AG08395 (cell line): Measurements from ENCODE around the gene LSM14B.

Source experiments
- DNase-seq: peaks from one replicate; pipeline ENCODE4 v3.0.0; 2012; ENCODE audit warnings: mixed read lengths, low spot score

LSM14B gene

DNA sequence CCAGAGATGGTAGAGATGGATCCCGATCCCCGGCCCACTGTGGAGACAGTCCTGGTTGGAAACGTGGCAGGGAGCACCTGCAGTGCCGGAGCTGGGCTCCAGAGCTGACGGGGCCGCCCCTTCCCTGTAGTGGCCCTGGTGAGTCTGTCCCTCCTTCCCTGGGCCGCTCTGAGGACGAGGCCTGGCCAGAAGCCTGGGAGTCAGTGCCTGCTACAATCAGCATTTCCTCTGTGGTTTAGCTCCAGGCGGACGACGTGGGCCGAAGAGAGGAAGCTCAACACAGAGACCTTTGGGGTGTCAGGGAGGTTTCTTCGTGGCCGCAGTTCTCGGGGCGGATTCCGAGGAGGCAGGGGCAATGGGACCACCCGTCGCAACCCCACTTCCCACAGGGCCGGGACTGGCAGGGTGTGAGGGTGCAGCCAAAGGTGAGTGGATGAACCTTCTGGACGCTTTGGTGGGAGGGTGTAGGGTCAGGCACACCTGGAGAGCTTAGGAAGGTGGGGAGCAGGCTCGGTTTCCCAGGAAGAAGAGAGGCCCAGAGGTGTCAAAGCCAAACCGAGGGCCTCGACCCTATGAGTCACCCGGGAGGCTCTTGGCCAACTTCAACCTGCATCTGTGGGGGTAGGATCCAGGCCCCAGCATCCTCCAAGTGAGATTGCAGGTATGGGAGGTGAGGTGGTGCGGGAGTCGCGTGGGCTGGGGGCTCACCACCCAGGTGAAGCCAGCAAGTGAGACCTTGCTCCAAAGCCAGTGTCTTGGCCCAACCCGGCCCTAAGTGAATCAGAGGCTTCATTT lies 11.0 kb downstream of the LSM14B start:
- DNase-seq, result no peak

DNA sequence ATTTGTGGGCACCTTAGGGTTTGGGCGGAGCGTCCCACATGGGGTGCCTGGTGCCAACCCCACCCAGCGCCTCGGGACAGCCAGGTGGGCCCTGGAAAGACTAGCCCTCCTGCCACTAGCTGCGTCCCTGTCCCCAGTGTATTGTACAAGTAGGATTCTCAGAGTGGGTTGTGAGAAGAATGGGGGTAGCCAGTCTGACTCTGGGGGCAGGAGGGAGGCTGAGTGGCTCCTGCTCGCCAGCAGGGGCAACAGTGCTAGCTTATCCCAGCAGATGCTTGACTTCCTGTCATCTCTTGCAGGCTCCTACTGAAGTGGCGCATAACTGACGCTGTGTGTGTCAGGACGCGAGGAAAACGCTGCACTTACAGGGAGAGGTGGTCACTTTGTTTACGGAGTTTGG lies 11.6 kb downstream of the LSM14B start:
- no peak for DNase-seq

DNA sequence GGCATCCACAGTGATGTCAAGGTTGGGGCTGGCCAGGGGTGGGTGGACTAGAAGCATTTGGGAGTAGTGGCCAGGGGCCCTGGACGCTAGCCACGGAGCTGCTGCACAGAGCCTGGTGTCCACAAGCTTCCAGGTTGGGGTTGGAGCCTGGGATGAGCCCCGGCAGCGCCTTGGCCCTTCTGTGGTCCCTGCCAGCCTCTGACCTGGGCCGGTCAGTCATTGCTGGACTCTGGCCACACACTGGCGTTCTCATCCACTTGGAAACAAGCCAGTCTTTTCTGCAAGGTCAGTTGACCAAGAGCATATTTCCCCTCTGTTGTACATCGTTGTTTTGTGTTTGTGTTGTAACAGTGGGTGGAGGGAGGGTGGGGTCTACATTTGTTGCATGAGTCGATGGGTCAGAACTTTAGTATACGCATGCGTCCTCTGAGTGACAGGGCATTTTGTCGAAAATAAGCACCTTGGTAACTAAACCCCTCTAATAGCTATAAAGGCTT lies 12.5 kb downstream of the LSM14B start:
- DNase-seq, result peak; percentile 23

DNA sequence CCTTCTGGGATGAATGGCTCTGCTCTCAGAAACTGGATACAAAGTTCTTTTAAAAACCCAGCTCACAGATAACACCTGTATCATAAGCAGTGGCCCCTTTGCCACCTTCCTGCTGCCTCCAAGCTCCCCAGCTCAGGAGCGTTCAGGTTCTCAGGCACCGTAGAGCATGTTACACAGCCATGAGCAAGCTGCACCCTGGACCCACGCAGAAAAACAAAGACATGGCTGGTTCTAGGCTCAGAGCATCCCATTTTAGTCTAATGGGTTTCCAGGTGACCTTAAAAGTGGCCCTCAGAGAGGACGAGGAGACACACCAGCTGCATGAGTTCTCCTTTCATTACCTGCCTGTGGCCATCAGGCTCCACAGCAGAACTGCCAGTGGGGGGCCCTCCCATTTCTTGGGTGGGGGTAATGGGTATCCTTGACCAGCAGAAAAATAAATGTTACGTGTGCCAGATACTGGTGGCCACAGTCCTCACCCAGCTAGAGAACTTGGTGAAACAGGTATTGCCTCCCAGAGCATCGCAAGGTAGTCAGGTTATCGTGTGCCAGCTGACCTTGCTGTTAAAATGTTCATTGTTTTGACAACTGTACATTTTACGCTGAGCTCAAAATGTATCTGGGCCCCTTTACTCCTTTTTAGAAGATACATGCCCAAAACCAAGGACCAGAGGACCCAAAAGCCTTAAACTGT lies 13.4 kb downstream of the LSM14B start:
- DNase-seq, result no peak

DNA sequence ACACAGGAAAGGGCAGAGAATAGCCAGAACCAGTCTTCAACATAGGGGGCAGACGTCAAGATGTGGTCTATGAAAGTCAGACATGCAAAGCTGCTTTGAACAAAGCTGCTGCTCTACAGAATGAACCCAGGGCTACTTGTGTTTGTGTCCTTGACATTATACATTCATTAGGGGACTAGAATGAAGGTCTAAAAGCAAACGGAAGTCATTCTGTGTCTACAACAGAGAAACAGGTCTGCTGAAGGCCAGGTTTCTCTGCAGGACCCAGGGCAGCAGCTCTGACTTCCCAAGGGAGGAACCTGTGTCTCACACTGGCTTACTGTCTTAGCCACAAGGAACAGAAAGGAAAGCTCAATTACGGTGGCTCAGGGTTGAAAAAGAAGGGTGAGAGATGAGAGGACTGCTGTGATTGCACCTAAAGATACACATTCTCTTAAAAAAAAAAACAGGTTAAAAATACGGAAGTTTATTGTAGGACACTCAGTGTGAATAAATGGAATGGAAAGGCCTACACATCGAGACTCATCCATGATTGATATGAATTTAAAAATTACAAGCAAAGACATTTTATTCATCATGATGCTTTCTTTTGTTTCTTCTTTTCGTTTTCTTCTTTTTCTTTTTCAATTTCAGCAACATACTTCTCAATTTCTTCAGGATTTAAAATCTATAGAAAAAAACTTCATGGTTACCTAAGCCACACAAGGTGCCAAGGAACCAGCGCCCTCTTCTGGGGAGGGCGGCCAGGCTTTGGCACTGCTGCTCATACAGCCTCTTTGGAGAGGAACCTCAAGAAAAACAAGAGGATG lies 14.2 kb downstream of the LSM14B start:
- DNase-seq, result peak; percentile 70

DNA sequence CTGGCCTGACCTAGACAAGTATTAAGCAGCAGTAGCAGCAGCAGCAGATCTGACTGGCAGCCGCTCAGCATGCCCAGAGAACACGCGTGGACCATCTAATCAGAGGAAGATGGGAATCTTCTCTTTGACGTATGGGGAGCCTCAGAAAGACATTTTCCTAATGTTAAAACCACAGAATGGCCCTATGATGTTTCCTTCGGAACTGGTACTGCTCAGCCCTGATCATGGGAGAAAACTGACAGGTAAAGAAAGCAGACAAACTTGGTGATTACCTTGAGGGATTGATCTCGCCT lies 14.8 kb downstream of the LSM14B start:
- DNase-seq, result no peak

DNA sequence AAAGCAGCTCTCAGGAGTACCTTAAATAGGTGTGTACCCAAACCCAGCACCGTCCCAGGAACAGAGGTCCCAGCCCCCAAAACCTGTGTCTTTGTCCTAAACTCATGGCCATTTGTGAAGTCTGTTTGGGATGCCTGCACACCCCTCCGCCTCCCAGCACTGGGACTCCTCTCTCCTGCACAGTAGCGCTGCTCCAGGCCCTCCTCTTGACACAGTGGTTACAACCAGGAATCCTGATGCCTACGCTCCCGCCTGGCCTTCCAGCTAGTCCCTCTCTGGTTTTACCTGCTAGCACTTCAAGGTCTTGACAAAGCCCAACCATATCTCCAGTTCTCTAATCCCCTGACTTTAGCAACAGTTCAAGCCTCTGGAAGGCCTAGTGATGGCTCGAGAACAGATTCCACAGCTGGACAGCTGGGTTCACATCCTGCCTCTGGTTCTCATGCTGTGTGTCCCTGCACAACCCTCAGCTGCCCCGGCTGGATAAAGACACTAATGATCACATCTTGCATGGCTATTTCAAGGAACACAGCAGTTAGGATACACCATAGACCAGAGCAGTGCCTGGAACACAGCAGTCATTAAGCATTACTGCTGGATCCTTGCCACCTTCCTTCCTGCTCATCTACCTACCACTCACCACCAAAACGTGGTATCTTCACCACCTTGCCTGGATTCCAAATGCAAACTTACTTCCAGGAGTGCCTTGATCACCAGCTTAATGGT lies 15.4 kb downstream of the LSM14B start:
- no peak for DNase-seq

DNA sequence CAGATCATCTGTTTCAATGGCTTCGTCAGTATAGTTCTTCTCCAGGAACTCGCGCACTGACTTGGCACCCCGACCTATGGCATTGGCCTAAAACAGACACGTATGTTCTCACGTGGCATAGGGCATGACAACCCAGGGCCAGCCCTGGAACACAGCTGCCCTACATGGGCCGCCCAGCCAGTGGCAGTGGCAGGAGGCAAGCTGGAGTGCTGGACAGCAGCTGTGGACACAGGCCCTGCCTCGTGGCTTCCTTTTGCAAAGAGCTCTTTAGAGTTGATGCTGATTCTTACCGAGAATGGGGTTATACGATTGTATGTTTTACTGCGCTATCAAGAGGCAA lies 15.9 kb downstream of the LSM14B start:
- DNase-seq, result no peak

DNA sequence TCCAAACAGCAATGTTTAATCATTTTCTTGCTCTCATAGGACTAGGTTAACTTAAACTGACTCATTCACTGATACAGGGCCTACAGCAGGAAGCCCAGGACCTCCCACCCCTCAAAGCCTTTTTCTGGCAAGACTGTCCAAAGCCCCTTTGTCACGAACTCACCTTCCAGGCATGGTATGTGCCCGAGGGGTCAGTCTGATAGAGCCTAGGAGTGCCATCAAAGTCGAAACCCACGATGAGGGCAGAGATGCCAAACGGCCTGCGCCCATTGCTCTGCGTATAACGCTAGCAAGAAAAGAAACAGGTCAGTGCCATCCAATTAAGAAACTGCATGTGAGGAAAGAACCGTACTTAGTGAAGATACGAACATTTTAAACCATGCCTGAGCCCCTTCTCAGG lies 16.6 kb downstream of the LSM14B start:
- DNase-seq, result no peak

DNA sequence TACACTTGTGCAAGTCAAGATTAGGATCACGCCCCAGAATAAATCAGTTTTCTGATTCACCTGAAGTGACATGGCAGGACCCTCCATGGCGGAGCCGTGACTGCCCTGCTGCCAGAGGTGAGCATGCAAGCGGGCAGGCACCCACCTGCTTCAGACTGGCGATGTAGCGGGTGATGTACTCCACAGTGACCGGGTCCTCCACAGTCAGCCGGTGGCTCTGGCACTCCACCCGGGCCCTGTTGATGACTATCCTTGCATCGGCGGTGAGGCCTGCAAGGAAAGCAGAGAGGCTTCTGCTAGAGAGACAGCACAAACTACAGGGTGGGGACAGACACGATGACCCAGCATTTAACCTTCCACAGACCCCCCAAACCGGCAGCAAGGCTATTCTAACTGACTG lies 17.4 kb downstream of the LSM14B start:
- no peak for DNase-seq

DNA sequence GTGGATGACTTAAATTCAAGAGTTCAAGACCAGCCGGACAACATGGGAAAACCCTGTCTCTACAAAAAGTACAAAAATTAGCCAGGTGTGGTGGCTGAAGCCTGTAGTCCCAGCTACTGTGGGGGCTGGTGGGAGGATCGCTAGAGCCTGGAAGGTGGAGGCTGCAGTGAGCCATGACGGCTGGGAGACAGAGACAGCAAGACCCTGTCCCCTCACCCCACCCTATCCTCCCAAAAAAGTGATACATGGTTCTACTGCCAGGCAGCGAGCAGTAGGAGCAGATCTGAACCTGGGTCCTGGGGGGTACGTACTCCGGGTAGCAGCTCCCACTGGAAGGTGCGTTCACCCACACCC lies 18.7 kb downstream of the LSM14B start:
- DNase-seq, result no peak

DNA sequence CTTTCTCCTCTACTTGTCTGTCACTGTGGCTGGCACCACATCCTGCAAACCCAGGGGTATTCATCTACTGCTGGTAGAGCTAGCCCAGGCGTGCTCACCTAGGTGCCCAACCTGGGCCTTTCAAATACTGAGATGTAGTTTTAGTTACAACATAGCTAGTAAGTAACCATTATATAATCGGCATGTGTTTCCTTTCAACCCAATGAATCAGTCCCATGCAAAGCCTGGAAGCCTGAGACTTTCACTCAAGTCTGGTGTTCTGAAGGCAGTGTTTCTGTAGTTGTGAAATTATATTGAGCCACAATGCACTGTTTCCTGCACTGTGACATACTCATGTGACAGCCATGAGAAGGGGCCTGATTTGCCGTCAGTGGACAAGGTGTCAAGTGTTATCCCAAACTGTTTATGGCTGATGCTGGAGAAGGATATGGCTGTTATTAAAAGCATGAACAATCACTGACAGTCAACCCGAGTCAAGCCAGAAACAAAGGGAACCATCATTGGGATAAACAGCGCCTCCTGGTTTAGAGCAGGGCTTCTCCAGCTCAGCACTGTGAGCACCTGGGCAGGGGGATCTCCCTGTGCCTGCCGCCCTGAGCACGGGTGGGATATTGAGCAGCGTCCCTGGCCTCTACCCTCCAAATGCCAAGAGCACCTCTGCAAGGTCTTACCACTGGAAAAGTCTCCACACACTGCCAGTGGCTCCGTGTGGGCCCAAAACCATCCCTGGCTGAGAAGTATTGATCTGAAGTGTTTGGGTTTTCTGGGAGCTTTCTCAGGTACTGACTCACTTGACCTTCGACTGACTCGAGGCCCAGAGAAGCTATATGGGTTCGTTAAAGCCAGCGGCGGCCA lies 19.3 kb downstream of the LSM14B start:
- peak; percentile 37 for DNase-seq

DNA sequence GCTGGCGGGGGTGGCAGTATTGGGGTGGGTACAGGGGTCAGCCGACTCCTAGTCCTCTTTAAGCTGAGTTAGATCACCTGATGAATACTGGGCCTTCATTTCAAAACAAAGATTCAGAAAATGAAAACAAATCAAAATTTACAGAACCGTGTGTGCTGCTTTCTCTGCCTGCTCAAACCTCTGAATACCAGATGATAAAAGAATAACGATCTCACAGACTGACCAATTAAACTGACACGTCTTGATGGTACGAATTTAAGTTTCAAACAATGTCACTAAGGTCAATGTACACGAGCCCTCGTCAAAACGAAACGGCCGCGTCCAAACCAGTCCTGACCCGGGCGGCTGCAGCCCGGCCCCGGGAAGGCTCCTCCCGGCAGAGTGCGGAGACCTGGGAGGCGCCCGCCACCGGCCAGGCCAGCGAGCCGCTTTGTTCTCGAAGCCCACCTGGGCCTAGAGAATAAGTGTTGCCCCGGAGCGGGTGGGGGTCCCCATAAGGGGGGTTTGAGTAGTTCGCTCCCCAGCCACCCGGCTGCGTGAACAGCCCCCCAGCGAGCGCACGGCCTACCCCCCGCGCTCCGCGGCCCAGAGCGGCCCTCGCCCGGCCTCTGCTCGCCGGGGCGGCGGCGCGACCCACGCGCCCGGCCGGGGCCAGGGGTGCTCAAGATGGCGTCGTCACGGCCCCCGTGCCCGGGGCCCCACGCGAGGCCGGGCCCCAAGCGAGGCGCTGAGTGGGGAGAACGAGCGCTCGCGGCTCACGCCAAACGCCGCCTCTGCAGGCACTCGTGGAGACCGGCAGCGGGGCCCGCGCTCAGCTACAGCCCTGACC lies 20.2 kb downstream of the LSM14B start:
- DNase-seq, result no peak

DNA sequence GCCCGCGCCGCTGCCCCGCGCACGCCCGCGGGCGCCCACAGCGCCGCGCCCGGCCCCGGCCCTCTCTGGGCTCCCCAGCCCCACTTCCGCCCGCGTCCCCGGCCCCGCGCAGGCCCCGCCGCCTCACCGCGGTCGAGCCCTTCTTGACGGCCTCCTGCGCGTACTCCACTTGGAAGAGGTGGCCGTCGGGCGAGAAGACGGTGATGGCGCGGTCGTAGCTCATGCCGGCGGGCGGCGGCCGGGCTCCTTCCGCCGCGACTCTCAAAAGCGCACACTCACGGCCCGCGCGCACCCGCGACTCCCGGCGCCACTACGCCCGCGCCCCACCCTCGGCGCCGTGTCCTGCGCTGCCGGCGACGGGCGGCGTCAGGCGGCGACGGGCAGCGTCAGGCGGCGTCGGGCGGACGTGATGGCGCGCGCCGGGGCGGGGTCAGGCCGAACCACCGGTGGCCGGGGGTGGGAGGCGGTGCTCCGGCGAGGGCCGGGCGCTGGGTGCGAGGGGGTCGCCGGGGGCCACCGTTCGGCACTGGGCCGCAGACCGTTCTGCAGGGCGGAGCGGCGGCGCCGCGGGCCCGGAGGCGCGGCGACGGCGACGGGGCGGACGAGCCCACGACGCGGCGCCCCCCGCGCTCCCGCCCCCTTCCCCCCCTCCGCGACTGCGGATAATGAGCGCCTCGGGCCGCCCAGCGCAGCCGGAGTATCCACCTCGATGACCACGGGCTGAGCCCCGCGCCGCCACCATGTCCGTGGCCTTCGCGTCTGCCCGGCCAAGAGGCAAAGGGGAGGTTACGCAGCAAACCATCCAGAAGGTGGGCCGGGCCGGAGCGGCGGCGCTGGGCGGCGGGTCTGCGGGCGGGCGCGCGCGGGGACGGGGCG lies 21.0 kb downstream of the LSM14B start, which contains the start of the genes PSMA7 and SS18L1:
Gene PSMA7 (minus strand): TSS at position 314 of the 876 bp plus-strand sequence. CDS start 91 bp downstream, at position 223.
Gene SS18L1 (plus strand): TSS at position 689 of the 876 bp plus-strand sequence. CDS start 52 bp downstream, at position 741.
- DNase-seq, result peak; percentile 92

DNA sequence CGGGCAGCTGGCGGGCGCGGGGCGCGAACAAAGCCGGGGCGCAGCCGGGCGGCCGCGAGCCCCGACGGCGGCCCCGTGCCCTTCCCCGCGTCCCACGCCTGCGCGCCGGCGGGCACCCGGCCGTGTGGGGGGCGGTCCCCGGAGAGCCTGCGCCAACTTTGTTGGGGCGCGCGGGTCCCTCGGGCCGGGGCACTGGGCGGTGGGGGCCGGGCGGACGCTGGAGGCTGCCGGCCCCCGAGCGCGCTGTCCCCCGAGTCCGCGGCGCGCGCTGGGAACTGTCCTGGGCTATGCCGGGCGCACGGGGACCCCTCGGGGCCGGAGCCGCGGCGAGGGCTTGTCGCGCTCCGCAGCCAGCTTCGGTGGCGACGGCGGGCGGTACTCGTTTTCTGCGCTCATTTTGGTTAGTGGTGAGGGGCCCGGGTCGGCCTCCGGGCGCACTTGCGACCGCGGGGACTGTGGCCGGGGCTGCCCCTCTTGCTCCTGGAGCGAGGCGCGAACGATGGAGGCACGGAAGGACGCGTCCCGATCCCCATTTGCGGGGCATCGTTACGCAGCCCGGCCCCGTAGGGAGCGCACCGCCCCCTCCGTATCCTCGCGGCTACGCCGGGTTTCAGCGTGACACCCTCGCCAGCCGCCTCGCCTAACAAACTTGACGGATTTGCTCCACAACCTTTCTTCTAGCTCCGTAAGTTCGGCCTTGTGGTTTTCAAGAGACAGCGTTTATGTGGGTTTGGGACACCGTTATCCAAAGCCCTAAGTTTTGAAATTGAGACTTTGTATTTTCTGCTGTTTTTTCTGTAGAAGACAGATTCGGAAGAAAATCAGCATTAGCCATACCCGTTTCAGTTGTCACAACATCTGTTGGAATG lies 21.9 kb downstream of the LSM14B start:
- peak; percentile 80 for DNase-seq

DNA sequence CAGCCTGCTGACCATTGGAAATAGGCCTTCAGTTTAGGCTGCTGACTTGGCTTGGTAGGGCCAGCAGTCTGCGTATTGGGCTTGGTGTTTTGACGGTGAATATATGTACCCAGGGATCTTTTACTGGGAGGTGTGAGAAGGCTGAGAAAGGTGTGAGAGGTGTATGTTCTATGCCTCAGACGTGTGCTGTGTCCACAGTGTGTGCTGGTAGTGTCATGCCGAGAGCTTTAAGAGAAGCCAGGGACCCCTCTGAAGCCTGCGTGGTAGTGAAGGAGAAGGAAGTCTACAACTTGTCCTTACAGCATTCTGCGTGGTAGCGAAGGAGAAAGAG lies 23.4 kb downstream of the LSM14B start:
- no peak for DNase-seq

DNA sequence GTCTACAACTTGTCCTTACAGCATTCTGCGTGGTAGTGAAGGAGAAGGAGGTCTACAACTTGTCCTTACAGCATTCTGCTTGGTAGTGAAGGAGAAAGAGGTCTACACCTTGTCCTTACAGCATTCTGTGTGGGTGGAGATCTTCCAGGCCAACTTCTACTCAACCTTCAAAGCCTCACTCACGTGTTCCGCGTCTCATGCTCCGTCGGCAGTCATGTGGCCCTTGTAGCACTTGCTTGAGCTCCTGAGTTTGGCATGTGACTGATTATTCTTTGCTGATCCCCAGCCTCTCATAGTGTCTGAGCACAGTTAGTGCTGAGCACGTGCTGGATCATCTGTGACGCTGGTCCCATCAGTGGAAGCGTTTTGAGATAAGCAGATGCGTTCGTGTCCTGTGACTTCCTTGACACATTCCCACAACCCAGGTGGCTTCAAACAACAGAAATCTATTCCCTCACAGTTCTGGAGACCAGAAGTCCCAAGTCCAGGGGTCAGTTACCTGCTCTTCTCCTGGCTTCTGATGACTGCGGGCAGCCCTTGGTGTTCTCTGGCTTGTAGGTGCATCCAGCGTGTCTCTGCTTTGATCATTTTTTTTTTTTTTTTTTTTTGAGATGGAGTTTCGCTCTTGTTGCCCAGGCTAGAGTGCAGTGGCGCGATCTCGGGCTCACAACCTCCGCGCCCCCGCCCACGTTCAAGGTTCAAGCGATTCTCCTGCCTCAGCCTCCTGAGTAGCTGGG lies 23.9 kb downstream of the LSM14B start:
- DNase-seq, result no peak

DNA sequence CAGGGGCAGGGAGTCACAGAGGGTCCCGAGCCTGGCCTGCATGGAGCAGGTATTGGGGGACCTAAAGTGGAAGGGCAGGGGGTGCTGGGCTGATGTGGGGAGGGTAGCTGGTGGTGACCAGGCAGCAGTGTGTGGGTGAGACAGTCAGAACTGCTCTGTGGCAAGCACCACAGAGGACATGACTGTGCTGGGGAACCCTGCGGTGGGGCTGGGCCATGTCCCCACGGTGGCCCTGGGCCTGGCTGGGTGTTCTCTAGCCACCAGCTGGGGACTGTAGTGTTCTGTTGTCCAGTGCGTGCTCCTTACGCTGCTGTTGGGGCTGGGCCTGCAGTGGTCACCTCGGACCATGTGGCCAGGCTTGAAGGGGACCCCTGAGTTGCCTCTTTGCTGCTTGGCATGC lies 24.9 kb downstream of the LSM14B start:
- DNase-seq, result no peak
